Thyroid gland (tissue), 4 donors: ENCODE data around the gene RAD1.
"Not testable (repeated sequence)": the region's sequence is repeated elsewhere in the genome, so short reads cannot be mapped to it uniquely, and the experiment has no call there.

Experiments
- CTCF ChIP-seq, 6 experiments: fragments of 200-600 bp in 3 of 6; fragments of 450-650 bp in 3 of 6; sonication (generic) in 3 of 6; IDR thresholded peaks; one replicate each; pipeline ENCODE4 v1.5.1; 2016 to 2019; ENCODE audit warnings: antibody characterized with exemption in 6 of 6, mild to moderate bottlenecking in 2 of 6, inconsistent platforms in 1 of 6, moderate library complexity in 1 of 6
- POLR2A ChIP-seq, 2 donors: fragments of 450-650 bp; IDR thresholded peaks; one replicate each; pipeline ENCODE4 v1.6.1; 2017; ENCODE audit warnings: antibody characterized with exemption in 2 of 2, mild to moderate bottlenecking in 2 of 2, moderate library complexity in 1 of 2

- not testable (repeated sequence) for TF ChIP-seq POLR2A, CTCF (IDR thresholded peaks at IDR 0.05)
Observed at GRCh38 chr5:34923256-34923655, 8.0 kb upstream of the RAD1 start.
